Activated T-helper 1 cell treated with anti-CD3 and anti-CD28 coated beads, Interleukin-12 subunit alpha, Interleukin-12 subunit beta, Interleukin-2, Interleukin-4 antibody, amounts not matched to agents 30 ng/mL and 10 ng/mL and 1 ng/mL, durations not matched to agents 14 hours and 24 hours and 36 hours (primary cell): Measurements from ENCODE around the gene LHFPL2. TPM values are rescaled to one million over a fixed set of nuclear protein-coding genes. Genes with fewer than 3 reads are reported as not detected.
"Not testable (repeated sequence)": the region's sequence is repeated elsewhere in the genome, so short reads cannot be mapped to it uniquely, and the experiment has no call there.

Source experiments
- DNase-seq: peaks from one replicate; pipeline ENCODE4 v3.0.0; 2021; ENCODE audit warnings: low spot score
- H3K27ac Mint-ChIP-seq: one replicate; pipeline ENCODE4 v1.8.0; 2021; ENCODE audit warnings: mild to moderate bottlenecking, mixed read lengths
- H3K27me3 Mint-ChIP-seq: one replicate; pipeline ENCODE4 v1.8.0; 2022; ENCODE audit warnings: mild to moderate bottlenecking, moderate library complexity, mixed read lengths; ENCODE audit not compliant: insufficient read depth
- H3K36me3 Mint-ChIP-seq: one replicate; pipeline ENCODE4 v1.8.0; 2021; ENCODE audit warnings: low read depth, mixed read lengths
- H3K4me1 Mint-ChIP-seq: one replicate; pipeline ENCODE4 v1.8.0; 2021; ENCODE audit warnings: low read depth, mixed read lengths
- H3K4me3 Mint-ChIP-seq: one replicate; pipeline ENCODE4 v1.8.0; 2021; ENCODE audit warnings: mild to moderate bottlenecking, moderate library complexity, mixed read lengths
- H3K9me3 Mint-ChIP-seq: one replicate; pipeline ENCODE4 v1.8.0; 2021; ENCODE audit warnings: mixed read lengths
- intact Hi-C: fragments of 100-400 bp; cut with micrococcal nuclease; formaldehyde crosslinking; loops from one replicate; pipeline ENCODE4 v1.15.1; 2024
- total RNA-seq: library from RNA; stranded (reverse); gene quantifications from 2 replicates; pipeline ENCODE4 v1.2.3, GENCODE V29; 2022

Gene LHFPL2
- total RNA-seq, 1 donor from 2014 or later, result 0.08 TPM

DNA sequence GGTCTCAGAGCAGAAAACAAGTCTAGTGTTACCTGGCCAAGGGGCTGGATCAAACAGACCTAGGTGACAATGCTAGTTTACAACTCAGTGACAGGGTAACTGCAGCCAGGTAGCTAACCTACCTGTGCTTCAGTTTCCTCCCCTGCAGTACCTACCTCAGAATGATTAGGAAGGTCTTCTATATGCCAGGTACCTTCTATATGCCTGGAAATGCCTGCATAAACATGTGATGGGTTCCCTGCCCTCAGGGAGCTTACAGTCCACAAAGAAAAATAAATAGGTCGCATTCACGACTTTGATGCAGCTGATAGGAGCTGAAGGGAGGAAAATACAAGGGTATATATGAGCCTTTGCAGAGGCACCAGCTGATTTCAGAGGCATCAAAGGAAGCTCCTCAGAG is 16.1 kb downstream of the LHFPL2 start:
- H3K4me1 Mint-ChIP-seq, result no peaks in the 10 kb centered on the region
- peaks cover 14% of the 10 kb centered on the region for H3K27me3 Mint-ChIP-seq
- no peak overlapping the region for H3K4me3 Mint-ChIP-seq
- no peak overlapping the region for H3K27ac Mint-ChIP-seq
- H3K9me3 Mint-ChIP-seq, result no peaks in the 10 kb centered on the region
- DNase-seq, result no peak
- H3K36me3 Mint-ChIP-seq, result no peaks in the 10 kb centered on the region
- intact Hi-C loops, result no loop called here

DNA sequence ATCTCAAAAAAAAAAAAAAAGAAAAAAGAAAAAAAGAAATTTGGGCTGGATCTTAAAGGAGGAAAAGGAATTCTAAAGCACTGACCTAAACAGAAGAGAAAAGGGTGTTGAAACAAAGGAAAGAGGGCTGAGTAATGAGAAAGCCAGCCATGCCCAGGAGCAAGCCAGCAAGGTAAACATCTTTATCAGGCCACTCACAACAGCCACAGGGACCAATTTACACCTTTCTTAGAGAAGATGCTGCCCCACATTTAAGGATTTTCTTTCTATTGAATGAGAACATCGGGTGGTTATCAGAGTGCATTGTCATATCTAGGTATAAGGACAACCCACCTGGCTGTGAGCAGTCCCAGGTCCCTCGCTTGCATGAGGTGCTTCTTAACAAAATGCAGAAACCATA is 16.6 kb downstream of the LHFPL2 start:
- DNase-seq, result no peak
- Mint-ChIP-seq H3K4me3 (no peak overlapping the region), H3K27me3 (peaks cover 14% of the 10 kb centered on the region), H3K9me3 (no peaks in the 10 kb centered on the region), H3K36me3 (no peaks in the 10 kb centered on the region), H3K4me1 (no peaks in the 10 kb centered on the region), H3K27ac (no peak overlapping the region)
- intact Hi-C loops, result no loop called here

DNA sequence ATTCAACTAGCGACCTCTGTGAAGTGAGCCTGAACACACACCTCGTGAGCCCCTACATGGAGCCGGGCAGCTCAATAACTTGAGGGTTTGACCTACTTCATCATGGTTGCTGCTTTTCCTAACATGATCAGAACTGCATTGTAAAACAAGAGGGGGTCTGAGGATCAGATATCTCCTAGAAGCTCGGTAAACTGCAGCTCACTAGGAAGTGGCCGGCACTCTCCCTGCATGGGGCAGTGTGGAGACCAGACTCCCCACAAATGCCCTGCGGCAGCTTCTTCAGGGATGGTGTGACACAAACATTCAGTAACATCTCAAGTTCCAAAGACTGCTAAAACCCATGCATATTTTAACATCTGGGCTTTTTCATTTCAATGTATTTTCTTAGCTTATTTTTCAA is 18.5 kb downstream of the LHFPL2 start:
- Mint-ChIP-seq H3K4me1 (no peaks in the 10 kb centered on the region), H3K27ac (no peak overlapping the region), H3K36me3 (no peaks in the 10 kb centered on the region), H3K4me3 (no peak overlapping the region), H3K9me3 (no peaks in the 10 kb centered on the region), H3K27me3 (peaks cover 14% of the 10 kb centered on the region)
- intact Hi-C loops, result no loop called here
- no peak for DNase-seq

DNA sequence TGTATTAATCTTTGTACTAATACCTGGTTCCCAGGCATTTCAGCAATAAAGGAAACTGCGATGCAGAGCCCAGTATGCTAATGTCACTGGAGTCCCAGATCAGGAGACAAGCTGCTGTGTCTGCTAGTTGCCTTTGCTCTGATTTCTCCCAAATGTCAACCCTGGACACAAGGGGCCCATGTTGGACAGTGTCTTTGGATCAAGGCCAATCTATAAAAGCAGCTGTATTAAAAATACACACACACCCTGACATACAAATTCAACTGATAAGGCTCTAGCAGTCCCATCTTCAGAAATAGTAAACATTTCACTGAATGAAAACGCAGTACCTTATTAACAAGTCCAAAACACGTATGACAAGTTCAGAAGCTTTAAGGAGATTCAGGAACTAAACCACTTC is 18.9 kb downstream of the LHFPL2 start:
- Mint-ChIP-seq H3K4me1 (no peaks in the 10 kb centered on the region), H3K27ac (no peak overlapping the region), H3K9me3 (no peaks in the 10 kb centered on the region), H3K27me3 (peaks cover 14% of the 10 kb centered on the region), H3K36me3 (no peaks in the 10 kb centered on the region), H3K4me3 (no peak overlapping the region)
- no peak for DNase-seq
- intact Hi-C loops, result no loop called here

DNA sequence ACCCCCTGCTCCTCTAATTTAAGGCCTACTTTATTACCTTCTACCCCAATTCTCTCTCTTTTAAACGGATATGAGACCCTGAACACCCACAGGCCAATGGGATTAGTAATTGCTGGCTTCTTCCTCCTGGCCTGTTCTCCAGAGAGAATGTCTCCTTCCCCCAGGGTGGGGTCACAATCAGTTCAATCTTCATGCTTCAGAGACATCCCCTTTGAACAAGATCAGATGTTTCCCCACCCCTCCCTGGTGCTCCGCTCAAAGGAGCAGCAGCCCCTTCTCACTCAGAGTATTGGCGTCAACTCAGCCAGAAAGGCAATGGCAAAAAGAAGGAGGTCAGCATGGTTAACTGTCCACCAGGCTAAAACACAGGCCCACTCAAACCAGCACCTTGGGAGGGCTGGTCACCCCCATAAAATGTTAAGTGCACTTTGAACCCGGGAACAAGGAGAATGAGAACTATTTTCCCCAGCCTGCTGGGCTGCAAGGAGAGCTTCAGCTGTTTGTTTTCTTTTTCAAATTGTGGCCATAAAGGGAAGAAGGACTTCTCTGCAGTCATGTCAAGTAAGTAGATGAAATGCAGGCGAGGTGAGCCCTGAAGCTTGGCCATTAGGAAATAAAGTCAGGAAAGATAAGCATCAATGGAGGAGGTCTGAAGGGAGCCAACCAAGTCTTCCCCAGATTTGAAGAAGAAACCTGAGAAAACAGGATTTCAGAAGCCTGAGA is 20.1 kb downstream of the LHFPL2 start:
- DNase-seq, result no peak
- intact Hi-C loops, result no loop called here
- Mint-ChIP-seq H3K27ac (no peak overlapping the region), H3K4me3 (no peak overlapping the region), H3K9me3 (no peaks in the 10 kb centered on the region), H3K36me3 (no peaks in the 10 kb centered on the region), H3K27me3 (peaks cover 14% of the 10 kb centered on the region), H3K4me1 (no peaks in the 10 kb centered on the region)

DNA sequence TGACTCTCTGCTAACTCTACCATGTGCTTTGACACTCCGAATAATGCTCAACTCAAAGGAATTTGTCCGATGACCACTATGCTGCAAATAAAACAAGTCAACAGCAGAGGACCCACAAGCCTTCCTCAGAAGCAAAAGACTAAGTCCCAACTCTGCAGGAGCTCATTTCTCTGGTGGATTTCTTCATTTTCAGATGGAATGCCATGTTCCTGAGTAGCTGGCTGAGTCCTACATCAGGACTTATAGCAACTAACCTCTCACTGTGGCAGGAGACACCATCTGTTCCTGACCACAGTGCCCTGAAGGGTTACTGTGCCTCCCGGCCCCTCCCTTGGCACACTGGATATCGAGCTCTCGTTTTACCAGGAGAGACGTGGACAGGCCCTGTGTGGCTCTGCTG is 20.8 kb downstream of the LHFPL2 start:
- Mint-ChIP-seq H3K27me3 (peaks cover 14% of the 10 kb centered on the region), H3K9me3 (no peaks in the 10 kb centered on the region), H3K27ac (no peak overlapping the region), H3K4me3 (no peak overlapping the region), H3K36me3 (no peaks in the 10 kb centered on the region), H3K4me1 (no peaks in the 10 kb centered on the region)
- intact Hi-C loops, result no loop called here
- DNase-seq, result no peak

DNA sequence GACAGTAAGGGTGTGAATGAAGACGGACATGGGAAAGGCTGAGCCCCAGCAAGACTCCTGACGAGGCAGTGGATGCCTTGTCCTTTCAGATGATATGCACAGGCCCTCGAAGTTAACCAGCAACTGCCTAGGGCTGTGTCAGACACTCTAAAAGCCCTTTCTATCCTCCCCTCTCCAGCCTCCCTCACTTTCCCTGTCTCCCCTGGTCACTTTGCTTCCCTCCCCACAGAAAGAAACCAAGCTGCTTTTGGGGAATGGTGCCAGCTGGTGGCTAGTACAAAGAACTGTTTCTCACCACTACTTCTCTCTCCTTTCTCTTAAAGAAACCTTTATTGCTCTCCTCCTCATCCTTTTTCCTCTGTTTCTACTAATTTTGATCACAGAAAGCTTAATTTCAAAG is 21.4 kb downstream of the LHFPL2 start:
- intact Hi-C loops, result no loop called here
- no peak overlapping the region for H3K27ac Mint-ChIP-seq
- H3K4me3 Mint-ChIP-seq, result no peak overlapping the region
- no peak for DNase-seq
- no peaks in the 10 kb centered on the region for H3K9me3 Mint-ChIP-seq
- no peaks in the 10 kb centered on the region for H3K4me1 Mint-ChIP-seq
- peaks cover 14% of the 10 kb centered on the region for H3K27me3 Mint-ChIP-seq
- no peaks in the 10 kb centered on the region for H3K36me3 Mint-ChIP-seq

DNA sequence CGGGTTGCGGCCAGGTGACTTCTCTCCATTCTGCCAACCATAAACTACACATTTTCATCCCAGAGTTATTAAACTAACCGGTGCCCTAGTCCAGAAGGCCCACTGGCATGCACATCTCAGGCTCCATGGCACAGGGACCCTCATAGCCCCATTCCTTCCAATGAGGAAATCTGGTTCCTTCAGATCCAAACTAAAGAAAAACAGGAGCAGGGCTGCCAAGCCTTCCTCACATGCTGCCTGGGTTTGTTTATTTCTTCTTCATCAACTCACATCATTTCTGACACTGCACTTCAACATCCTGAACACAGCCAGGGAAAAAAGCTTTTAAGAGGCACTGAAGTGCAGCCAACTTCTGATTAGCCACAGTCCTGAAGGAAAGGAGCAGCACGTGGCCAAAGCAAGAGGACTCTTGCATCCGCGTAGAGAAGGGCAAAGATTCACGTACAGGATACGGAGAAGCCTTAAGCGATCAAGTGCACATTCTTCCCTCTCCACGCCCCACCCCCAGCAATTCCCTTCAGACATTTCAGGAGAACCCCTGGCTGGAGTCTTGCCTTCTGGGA is 22.5 kb downstream of the LHFPL2 start:
- intact Hi-C loops, result no loop called here
- Mint-ChIP-seq H3K4me1 (no peaks in the 10 kb centered on the region), H3K27ac (no peak overlapping the region)

DNA sequence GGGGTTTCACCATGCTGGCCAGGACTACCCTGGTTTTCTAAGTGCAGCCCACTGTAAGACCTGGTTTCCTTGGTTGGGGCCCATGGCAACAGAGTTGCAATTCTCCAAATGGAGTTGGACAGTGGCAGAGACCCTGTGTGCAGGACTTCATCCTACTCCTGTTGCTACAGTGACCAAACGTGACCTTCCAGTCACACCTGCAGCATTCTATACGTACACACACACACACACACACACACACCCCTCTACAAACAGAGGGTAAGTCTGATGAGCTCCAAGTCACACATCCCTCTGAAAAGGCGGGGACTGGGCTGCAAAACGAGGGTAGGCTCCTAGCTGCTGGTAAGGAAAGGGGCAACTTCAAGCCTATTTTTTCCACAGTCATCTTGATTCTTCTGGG is 23.6 kb downstream of the LHFPL2 start:
- H3K27ac Mint-ChIP-seq, result no peak overlapping the region
- intact Hi-C loops, result no loop called here

More for the DNA sequence above, 22.5 kb downstream of the LHFPL2 start:
- H3K36me3 Mint-ChIP-seq, result no peaks in the 10 kb centered on the region
- H3K4me3 Mint-ChIP-seq, result no peak overlapping the region
- H3K9me3 Mint-ChIP-seq, result no peaks in the 10 kb centered on the region
- H3K27me3 Mint-ChIP-seq, result peaks cover 14% of the 10 kb centered on the region
- DNase-seq, result no peak

DNA sequence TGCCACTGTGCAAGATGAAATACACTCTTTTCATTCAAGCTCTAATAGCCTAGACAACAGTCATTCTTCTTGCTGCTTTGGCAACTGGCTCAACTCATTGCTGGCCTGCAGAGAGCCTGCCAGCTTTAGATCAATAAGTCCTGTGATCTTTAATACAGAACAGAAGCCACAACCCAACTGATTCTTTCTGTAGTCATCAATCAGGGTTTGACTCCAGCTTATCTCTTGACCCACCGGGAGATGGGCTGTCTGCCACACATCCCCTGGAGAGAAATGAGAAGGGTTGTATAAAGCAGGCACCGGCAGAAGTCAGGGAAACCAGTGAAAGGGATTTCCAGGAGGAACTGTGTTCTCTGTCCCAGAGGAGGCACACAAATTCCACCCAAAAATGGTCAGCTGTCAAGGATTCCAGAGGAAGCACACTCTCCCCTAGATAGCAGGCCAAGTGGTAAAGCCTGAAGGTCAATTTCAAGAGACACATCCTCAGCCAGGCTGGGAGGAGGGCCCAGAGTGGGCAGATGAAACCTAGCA is 24.5 kb downstream of the LHFPL2 start:
- DNase-seq, result no peak
- no peaks in the 10 kb centered on the region for H3K36me3 Mint-ChIP-seq
- intact Hi-C loops, result no loop called here
- no peaks in the 10 kb centered on the region for H3K4me1 Mint-ChIP-seq
- H3K27ac Mint-ChIP-seq, result no peak overlapping the region
- no peak overlapping the region for H3K4me3 Mint-ChIP-seq
- H3K27me3 Mint-ChIP-seq, result peaks cover 11% of the 10 kb centered on the region
- H3K9me3 Mint-ChIP-seq, result no peaks in the 10 kb centered on the region

More for the DNA sequence above, 23.6 kb downstream of the LHFPL2 start:
- no peak for DNase-seq
- no peaks in the 10 kb centered on the region for H3K36me3 Mint-ChIP-seq
- H3K9me3 Mint-ChIP-seq, result no peaks in the 10 kb centered on the region
- H3K4me3 Mint-ChIP-seq, result no peak overlapping the region
- peaks cover 14% of the 10 kb centered on the region for H3K27me3 Mint-ChIP-seq
- H3K4me1 Mint-ChIP-seq, result no peaks in the 10 kb centered on the region

DNA sequence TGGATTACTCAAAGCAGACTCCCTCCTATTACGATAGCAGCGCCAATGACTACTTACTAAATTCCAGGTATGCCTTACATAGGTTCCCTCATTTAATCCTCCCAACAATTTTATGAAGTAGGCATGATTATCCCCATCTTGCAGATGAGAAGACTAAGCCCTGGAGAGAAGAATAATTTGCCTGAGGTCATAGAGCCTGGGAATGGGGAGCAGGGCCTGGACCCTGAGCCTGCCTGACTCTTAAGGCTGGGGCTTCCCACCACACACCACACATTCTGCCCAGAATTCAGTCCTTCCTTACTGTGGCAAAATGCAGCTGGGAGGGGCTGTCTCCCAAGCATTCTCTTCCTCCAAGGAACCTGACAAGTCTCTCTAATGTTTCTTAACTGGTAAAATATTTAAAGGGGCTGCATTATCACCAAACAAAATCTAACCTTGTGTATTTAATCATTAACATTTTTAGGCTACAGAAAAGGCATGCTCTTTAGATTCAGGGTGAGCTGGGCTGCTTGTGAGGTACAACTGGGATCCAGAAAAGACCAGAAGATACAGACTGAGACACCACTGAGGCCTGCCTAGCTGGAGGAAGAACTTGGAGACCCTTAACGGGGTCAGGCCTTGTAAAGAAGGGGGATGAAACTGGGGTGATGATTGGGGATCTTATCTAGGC is 26.1 kb downstream of the LHFPL2 start:
- Mint-ChIP-seq H3K27ac (no peak overlapping the region), H3K27me3 (peaks cover 5% of the 10 kb centered on the region), H3K4me3 (no peak overlapping the region), H3K36me3 (no peaks in the 10 kb centered on the region), H3K4me1 (no peaks in the 10 kb centered on the region), H3K9me3 (no peaks in the 10 kb centered on the region)
- no peak for DNase-seq
- intact Hi-C loops, result no loop called here

DNA sequence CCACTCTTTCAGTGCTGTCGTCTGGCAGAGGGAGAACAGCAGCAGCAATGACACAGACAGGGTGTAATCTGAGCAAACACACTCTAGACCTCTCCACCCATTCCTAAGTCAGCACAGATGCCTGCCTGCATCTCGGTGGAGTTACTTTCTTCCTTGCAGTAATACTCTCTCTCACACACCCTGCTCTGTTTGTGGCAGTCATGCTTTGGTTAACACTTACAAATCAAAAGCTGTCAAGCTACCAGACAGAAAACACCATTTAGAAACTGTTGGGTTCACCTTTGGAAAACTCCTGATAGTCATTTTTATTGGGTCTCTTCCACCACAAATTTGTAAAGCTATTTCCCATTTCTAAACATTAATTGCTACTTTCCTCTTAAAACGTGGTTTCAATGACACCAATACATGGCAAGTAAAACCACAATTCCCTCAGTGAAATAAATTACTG is 27.3 kb downstream of the LHFPL2 start:
- H3K27ac Mint-ChIP-seq, result no peak overlapping the region
- peaks cover 6% of the 10 kb centered on the region for H3K27me3 Mint-ChIP-seq
- no peaks in the 10 kb centered on the region for H3K9me3 Mint-ChIP-seq
- H3K4me3 Mint-ChIP-seq, result no peak overlapping the region
- no peak for DNase-seq
- intact Hi-C loops, result no loop called here
- no peaks in the 10 kb centered on the region for H3K4me1 Mint-ChIP-seq
- no peaks in the 10 kb centered on the region for H3K36me3 Mint-ChIP-seq

DNA sequence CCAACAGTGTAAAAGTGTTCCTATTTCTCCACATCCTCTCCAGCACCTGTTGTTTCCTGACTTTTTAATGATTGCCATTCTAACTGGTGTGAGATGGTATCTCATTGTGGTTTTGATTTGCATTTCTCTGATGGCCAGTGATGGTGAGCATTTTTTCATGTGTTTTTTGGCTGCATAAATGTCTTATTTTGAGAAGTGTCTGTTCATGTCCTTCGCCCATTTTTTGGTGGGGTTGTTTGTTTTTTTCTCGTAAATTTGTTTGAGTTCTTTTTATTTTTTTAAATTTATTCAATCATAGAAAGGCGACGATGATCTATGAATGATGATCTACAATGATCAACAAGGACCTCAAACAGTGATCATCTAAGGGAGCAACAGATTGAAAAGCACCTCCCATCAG is 28.5 kb downstream of the LHFPL2 start:
- H3K9me3 Mint-ChIP-seq, H3K4me3 Mint-ChIP-seq, DNase-seq, H3K27ac Mint-ChIP-seq, H3K36me3 Mint-ChIP-seq, H3K4me1 Mint-ChIP-seq, intact Hi-C loops, H3K27me3 Mint-ChIP-seq: not testable (repeated sequence)
